GM19025 (cell line): ENCODE measurements around the gene POU6F2.

Source experiments
- ATAC-seq: cut with Tn5 transposase; IDR thresholded peaks from one replicate; pipeline ENCODE4 v1.9.1; 2021; ENCODE audit warnings: mild to moderate bottlenecking, low read depth, moderate library complexity; ENCODE audit not compliant: unreplicated experiment

The POU6F2 gene

DNA sequence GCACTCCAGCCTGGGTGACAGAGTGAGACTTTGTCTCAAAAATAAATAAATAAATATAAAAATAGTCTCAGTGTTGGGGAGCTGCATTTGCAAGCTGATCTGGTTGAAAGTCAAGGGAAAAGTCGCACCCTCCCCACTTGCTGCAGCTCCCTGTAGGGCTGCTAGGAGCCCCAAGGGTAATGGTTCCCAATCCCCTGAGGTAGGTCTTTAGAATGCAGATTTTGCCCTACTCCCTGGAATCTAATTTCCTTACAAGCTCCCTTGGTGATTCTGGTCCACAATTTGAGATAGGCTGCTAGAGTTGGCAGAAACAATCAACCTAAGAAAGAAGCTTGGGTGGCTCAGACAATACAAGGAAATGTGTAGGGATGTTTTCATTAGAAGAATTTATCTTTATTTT, 356.0 kb downstream of the POU6F2 start:
- ATAC-seq = no peak

DNA sequence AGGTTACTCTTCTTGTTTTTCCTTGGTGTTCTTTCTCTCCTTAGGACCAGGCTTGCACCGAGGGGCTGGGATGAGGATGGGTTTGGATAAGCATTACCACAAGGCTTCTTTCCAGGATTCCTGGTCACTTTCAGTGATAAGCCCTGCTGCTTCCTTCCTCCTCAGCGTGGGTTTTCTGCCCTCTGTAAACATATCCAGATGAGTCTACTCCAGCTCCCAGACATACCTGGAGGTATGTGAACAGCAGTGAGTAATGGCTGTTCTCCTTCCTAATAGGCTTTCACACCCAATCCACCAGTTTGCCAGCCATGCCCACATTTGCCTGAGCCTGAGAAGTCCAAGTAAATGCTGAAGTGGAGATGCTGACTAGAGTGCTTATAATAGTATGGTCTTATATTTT, 358.7 kb downstream of the POU6F2 start:
- no peak for ATAC-seq

GRCh38 chr7:39338716-39339115, 361.0 kb downstream of the POU6F2 start:
- no peak for ATAC-seq

DNA sequence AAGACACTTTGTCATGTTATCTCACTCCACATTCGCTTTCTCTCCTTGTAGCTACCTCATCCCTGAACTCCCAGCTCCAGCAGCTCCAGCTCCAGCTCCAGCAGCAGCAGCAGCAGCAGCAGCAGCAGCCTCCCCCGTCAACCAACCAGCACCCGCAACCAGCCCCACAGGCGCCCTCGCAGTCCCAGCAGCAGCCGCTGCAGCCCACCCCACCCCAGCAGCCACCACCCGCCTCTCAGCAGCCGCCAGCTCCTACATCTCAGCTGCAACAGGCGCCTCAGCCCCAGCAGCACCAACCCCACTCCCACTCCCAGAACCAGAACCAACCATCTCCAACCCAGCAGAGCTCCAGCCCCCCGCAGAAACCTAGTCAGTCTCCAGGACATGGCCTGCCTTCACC, 361.9 kb downstream of the POU6F2 start:
- no peak for ATAC-seq

DNA sequence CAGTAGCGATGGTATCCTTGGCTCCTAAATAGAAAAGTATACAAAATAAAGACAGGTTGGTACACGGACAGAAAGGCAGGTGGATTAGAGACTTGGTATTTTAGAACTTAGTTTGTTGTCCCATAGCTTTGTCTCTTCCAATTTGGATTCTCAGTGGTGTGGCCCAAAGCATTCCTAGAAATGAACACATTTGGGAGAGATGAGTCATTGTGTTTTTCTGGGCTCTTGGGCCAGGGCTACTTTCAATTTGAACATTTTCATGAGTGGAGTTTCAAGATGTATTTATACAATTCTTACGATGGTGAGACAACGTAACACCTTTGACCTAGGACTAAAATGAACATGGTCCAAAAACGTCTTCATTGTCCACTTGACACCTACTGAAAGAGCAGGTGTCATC, 363.4 kb downstream of the POU6F2 start:
- ATAC-seq = no peak

DNA sequence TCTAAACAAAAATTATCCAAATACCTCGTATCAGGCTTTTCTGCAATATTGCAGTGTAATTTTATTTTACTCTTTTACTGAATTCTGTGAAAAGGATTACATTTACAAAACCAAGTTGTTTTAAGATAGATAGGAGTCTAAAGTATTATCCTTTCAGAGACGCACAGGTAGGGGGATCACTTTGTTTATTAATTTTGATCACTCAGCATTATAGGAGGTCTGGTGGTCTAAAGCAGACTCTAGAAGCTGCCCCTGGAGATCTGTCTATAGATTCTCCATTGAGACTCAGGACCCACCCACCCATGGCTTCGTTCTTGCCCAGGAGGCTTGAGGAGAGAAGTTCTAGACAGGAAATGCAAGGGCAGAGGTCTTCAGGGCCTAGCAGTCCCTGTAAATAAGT, 365.1 kb downstream of the POU6F2 start:
- ATAC-seq = no peak

DNA sequence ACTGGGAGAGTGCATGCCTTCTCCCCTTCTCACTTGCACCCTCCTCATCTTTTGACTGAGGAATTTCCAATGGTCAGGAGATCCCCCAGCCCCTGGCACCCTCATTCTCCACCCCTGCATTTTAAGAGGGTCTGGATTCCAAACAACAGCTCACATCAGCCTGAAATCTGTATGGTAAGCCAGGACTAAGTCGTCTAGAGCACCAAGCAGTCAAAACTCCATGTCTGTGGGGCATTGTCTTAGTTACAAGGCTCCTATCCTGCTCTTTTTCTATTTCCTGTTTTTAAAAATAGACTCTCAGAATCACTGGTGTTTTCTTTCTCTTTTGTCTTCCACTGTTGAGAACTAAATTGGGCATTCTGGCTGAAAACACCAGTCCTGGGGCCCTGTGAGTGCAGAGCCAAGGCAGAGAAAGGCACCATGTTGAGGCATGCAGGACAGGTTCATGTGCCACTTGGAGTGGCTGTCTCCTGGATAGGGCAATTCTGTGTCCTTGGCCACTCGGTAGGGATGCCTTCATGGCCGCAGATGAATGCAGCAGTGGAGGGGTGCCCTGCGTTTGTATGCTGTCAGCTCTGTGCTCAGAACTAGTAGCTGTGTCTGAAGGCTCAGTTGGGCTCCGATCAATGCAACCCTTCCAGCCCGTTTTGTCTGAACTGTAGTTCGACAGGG, 371.9 kb downstream of the POU6F2 start:
- no peak for ATAC-seq

DNA sequence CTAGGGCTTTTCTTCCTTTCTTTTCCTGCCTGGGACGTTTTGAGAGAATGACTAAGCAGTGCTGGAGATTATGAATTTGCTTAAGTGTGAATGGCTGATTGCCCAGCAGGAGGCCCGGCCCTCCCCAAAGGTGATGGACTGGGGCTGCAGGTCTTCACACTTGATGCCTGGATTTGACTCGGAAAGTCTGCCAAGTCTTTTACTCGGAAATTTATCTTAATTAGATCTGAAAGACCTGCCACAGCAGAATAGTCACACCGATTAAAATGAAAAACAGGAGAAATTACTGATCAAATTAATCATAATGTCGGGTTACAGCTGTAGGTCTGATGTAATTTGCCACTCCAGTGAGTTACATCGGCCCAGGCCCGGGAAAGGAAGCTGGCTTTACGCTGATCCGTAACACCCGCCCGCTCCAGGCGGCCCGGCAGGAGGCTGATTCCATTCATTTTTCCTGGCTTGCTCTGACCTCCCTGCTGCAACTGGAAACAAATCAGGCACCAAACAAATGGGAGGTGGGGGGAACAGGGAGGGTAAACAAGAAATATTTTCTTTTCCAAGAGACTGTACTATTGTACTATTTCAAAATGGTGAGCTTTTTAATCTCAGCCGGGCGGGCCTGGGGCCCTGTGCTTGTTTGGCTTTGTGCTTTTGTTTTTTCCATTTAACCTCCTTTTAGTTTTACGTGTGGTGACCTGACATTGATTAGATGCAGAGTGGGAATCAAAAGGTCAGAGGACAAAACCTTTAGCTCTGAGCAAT, 376.1 kb downstream of the POU6F2 start:
- no peak for ATAC-seq

DNA sequence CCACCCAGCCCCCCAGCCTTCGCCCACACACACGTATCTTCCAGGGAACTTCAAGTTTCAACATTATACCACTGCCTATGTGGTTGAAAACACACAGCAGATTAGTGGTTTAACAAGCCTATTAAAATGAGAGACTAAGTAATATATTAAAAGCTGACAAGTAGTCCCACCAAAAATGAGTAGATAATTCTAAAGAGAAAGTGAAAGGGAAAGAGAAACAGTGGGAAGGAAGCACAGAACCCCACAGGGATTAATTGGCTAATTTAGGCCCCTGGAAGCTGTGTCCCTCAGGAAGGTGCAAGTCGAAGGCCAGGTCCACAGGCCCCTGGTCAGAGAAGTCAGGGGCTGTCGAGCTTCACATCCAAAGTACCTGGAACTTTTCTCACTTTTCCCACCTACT, 378.0 kb downstream of the POU6F2 start:
- no peak for ATAC-seq

GRCh38 chr7:39356172-39356925, 378.6 kb downstream of the POU6F2 start:
- no peak for ATAC-seq

- no peak for ATAC-seq
These were observed 379.9 kb downstream of the POU6F2 start for GRCh38 chr7:39357648-39358047.

- ATAC-seq = no peak
These were observed 382.3 kb downstream of the POU6F2 start for GRCh38 chr7:39360038-39360437.

- no peak for ATAC-seq
These were observed 383.1 kb downstream of the POU6F2 start for GRCh38 chr7:39360766-39361165.

DNA sequence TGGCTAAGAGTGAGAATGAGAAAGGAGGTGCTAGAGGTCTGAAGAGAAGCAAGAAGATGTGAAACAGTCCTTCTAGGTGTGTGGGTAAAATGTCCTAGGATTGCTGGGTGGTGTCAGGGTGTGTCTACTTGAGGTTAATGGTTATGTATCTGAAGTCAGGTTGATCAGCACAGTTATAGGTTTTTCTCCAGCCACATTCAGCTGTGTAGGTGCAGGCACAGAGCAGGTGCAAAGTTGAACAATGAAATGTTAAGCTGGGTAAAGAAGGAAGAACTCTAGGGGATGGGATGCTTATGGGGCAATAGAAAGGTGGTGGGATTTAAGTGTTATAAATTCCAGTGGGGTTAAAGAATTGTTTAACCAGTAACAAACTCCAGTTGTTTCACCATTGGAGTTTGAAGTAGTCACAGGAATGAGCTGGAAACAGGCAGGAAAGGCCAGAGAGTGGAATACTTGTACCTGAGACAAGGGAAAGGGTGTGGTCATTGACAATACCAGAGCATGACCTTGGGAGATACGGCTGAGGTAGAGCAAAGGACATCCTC, 388.1 kb downstream of the POU6F2 start:
- ATAC-seq = no peak

DNA sequence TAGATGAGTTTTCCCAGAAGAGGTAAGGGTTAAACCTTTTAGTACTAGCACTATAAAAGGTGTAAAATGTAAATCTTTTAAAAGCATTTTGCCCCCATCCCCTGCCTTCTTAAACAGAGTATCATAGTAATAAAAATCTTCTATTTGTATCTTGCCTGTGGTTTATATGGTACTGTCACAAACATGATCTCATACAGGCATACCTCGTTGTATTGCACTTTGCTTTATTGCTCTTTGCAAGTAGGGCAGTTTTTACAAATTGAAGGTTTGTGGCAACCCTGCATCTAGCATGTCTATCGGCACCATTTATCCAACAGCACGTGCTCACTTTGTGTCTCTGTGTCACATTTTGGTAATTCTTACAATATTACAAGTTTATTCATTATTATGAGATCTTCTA, 389.7 kb downstream of the POU6F2 start:
- no peak for ATAC-seq

- ATAC-seq = no peak
These were observed 390.2 kb downstream of the POU6F2 start for GRCh38 chr7:39367943-39368342.

GRCh38 chr7:39372383-39372782, 394.7 kb downstream of the POU6F2 start:
- ATAC-seq = no peak

- no peak for ATAC-seq
These were observed 396.8 kb downstream of the POU6F2 start for GRCh38 chr7:39374436-39375040.

- ATAC-seq = no peak
These were observed 397.6 kb downstream of the POU6F2 start for GRCh38 chr7:39375047-39375873.

GRCh38 chr7:39375874-39376190, 398.1 kb downstream of the POU6F2 start:
- no peak for ATAC-seq
